Smooth muscle cell (in vitro differentiated cells): ENCODE data around the gene NCAM2. TPM values are rescaled to one million over a fixed set of nuclear protein-coding genes. Genes with fewer than 3 reads are reported as not detected.

ENCODE experiments used
- DNase-seq: peaks from one replicate; lab custom pipeline; 2025; ENCODE audit not compliant: unreplicated experiment; lab: John Stamatoyannopoulos, UW
- H2AFZ ChIP-seq: fragments of 200-600 bp; sonication (generic); 2 replicates; pipeline ENCODE4 v1.6.0; 2016; ENCODE audit warnings: antibody characterized with exemption, low read depth, mild to moderate bottlenecking
- H3F3A ChIP-seq: fragments of 200-600 bp; sonication (generic); 2 replicates; pipeline ENCODE4 v1.6.0; 2017; ENCODE audit warnings: antibody characterized with exemption, low read depth
- H3K27ac ChIP-seq: fragments of 200-600 bp; sonication (generic); 2 replicates; pipeline ENCODE4 v1.5.1; 2016; ENCODE audit warnings: low read depth, mild to moderate bottlenecking
- H3K27me3 ChIP-seq: fragments of 200-600 bp; sonication (generic); 2 replicates; pipeline ENCODE4 v1.6.1; 2016; ENCODE audit warnings: low read depth, mild to moderate bottlenecking
- H3K36me3 ChIP-seq: fragments of 200-600 bp; sonication (generic); 2 replicates; pipeline ENCODE4 v1.5.1; 2016; ENCODE audit warnings: low read depth
- H3K4me1 ChIP-seq: fragments of 200-600 bp; sonication (generic); 2 replicates; pipeline ENCODE4 v1.5.1; 2016; ENCODE audit warnings: low read depth
- H3K4me2 ChIP-seq: fragments of 200-600 bp; sonication (generic); 2 replicates; pipeline ENCODE4 v1.6.0; 2016; ENCODE audit warnings: mild to moderate bottlenecking
- H3K4me3 ChIP-seq: fragments of 200-600 bp; sonication (generic); 2 replicates; pipeline ENCODE4 v1.5.1; 2016; ENCODE audit warnings: mild to moderate bottlenecking
- H3K79me2 ChIP-seq: fragments of 200-600 bp; sonication (generic); 2 replicates; pipeline ENCODE4 v1.6.0; 2016; ENCODE audit warnings: low read depth, mild to moderate bottlenecking
- H3K9ac ChIP-seq: fragments of 200-600 bp; sonication (generic); 2 replicates; pipeline ENCODE4 v1.6.0; 2016; ENCODE audit warnings: low read depth
- H3K9me3 ChIP-seq: fragments of 200-600 bp; sonication (generic); replicated peaks from 2 replicates; pipeline ENCODE4 v1.5.1; 2016; ENCODE audit warnings: low read depth
- H4K20me1 ChIP-seq: fragments of 200-600 bp; sonication (generic); 2 replicates; pipeline ENCODE4 v1.6.0; 2016; ENCODE audit warnings: low read depth
- CTCF ChIP-seq: fragments of 200-600 bp; sonication (generic); IDR thresholded peaks from 2 replicates; pipeline ENCODE4 v1.5.1; 2017; ENCODE audit warnings: borderline replicate concordance, mild to moderate bottlenecking, antibody characterized with exemption; ENCODE audit not compliant: insufficient read depth, poor library complexity, severe bottlenecking
- WGBS: methylation state at CpG from one replicate; pipeline ENCODE4 v1.1.7; 2016; ENCODE audit warnings: low lambda C conversion rate; 5-methylcytosine and 5-hydroxymethylcytosine counted together
- polyA plus RNA-seq: library from polyadenylated mRNA; unstranded; fragments of >200 nt; fragmentation: Nextera tagmentation; extraction: Ambion mirVana; gene quantifications from 2 replicates; pipeline ENCODE4 v1.2.1, GENCODE V29; 2016
- total RNA-seq: library from RNA; depleted of rRNA; stranded (reverse); fragments of >200 nt; gene quantifications from 2 replicates; pipeline ENCODE4 v1.2.3, GENCODE V29; 2014

The NCAM2 gene
- total and polyA plus RNA-seq, 2 experiments from 2014 or later = 0.49 to 0.77 TPM

GRCh38 chr21:21156957-21157356 lies 158.7 kb downstream of the NCAM2 start:
- Histone ChIP-seq H3K4me3 (no peak overlapping the region), H3K27ac (no peak overlapping the region), H3K9ac (no peak overlapping the region), H4K20me1 (no peaks in the 10 kb centered on the region), H3K4me1 (no peaks in the 10 kb centered on the region), H3K27me3 (no peaks in the 10 kb centered on the region), H2AFZ (no peak overlapping the region), H3K4me2 (no peak overlapping the region), H3F3A (no peaks in the 10 kb centered on the region), H3K9me3 (no peaks in the 10 kb centered on the region), H3K36me3 (no peaks in the 10 kb centered on the region), H3K79me2 (no peaks in the 10 kb centered on the region)
- WGBS = 80% methylated on average over 4 of the region's 4 CpGs
- DNase-seq = no peak
- no peak for TF ChIP-seq CTCF

DNA sequence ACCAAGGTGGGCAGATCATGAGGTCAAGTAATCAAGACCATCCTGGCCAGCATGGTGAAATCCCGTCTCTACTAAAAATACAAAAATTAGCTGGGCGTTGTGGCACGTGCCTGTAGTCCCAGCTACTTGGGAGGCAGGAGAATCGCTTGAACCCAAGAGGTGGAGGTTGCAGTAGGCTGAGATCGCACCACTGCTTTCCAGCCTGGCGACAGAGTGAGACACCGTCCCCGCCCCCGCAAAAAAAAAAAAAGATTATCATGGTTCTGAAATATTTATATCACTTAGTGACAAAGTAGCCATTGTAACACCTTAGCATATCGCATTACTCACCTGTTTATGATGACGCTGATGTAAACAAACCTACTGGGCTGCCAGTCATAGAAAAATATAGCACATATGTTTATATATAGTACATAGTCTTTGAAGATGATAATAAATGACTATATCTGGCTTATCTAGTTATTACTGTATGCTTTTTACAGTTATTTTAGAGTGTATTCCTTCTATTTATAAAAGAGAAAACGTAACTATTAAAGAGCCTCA lies 160.2 kb downstream of the NCAM2 start:
- no peak overlapping the region for H3K4me3 ChIP-seq
- H3K27ac ChIP-seq = no peak overlapping the region
- no peaks in the 10 kb centered on the region for H3K4me1 ChIP-seq
- H3K27me3 ChIP-seq = peaks cover 4% of the 10 kb centered on the region
- TF ChIP-seq CTCF = no peak
- H3K36me3 ChIP-seq = no peaks in the 10 kb centered on the region
- H3K4me2 ChIP-seq = no peak overlapping the region
- H4K20me1 ChIP-seq = no peaks in the 10 kb centered on the region
- 92% methylated on average over 12 of the region's 12 CpGs for WGBS
- no peak overlapping the region for H2AFZ ChIP-seq
- no peaks in the 10 kb centered on the region for H3F3A ChIP-seq
- H3K9ac ChIP-seq = no peak overlapping the region
- H3K79me2 ChIP-seq = no peaks in the 10 kb centered on the region
- no peak for DNase-seq
- H3K9me3 ChIP-seq = no peaks in the 10 kb centered on the region

DNA sequence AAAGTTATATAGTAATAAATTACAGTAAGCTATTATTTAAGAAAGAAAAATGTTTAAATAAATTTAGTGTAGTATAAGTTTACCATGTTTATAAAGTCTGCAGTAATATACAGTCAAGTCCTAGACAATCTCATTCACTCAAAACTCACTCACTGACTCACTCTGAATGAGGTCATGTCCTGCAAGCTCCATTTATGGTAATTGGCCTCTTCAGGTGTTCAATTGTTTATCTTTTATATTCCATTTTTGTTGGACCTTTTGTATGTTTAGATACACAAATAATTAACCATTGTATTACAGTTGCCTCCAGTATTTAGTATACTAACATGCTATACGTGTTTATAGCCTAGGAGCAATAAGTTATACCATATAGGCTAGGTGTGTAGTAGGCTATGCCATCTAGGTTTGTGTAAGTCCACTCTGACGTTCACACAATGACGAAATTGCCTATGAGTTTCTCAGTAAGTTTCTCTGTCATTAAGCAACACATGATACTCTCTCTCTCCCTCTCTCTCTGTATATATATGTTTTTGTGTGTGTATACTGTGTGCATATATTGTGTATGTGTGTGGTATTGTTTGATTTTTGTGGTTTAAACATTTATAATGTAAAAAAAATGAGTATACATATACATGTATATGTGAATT lies 161.2 kb downstream of the NCAM2 start:
- Histone ChIP-seq H3K4me2 (no peak overlapping the region), H3K27me3 (peaks cover 4% of the 10 kb centered on the region), H3K79me2 (no peaks in the 10 kb centered on the region), H3K9ac (no peak overlapping the region), H3K9me3 (no peaks in the 10 kb centered on the region), H3K4me3 (no peak overlapping the region), H4K20me1 (no peaks in the 10 kb centered on the region), H3K36me3 (no peaks in the 10 kb centered on the region), H3K27ac (no peak overlapping the region), H2AFZ (no peak overlapping the region), H3F3A (no peaks in the 10 kb centered on the region), H3K4me1 (no peaks in the 10 kb centered on the region)
- no peak for TF ChIP-seq CTCF
- 70% methylated on average over 3 of the region's 3 CpGs for WGBS
- DNase-seq = no peak

DNA sequence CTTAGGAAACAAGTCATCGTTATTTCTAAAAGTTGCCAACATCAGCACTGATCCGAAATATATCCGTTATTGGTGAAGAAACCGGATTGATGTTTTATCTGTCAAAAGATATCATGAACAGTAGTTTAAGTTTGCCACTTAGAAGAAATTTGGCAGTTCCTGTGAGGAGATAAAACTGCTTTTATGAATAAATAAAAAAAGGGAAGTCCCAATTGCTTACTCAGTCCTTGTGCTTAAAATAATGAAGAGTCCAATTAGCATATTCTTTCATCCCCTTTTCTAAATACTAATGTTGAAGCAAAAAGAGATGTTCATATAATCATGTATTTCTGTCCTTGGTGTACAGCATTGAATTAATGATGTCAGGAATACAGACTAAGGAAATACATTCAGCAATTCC lies 164.6 kb downstream of the NCAM2 start:
- WGBS = 91% methylated on average over 4 of the region's 4 CpGs
- Histone ChIP-seq H3K9ac (no peak overlapping the region), H3K27ac (no peak overlapping the region), H3K79me2 (no peaks in the 10 kb centered on the region), H2AFZ (peak overlapping the region; percentile 0), H3K9me3 (peaks cover 3% of the 10 kb centered on the region), H3K36me3 (peaks cover 4% of the 10 kb centered on the region), H3K4me1 (peaks cover 8% of the 10 kb centered on the region), H4K20me1 (no peaks in the 10 kb centered on the region), H3F3A (peaks cover 3% of the 10 kb centered on the region), H3K4me3 (no peak overlapping the region), H3K27me3 (peaks cover 4% of the 10 kb centered on the region), H3K4me2 (no peak overlapping the region)
- TF ChIP-seq CTCF = no peak
- no peak for DNase-seq
